Fibroblast of lung (primary cell): ENCODE data around the gene ZMAT3.

ENCODE experiments used
- EZH2 ChIP-seq: IDR thresholded peaks from 2 replicates; pipeline ENCODE4 v1.5.1; 2012; ENCODE audit warnings: low read length, control low read depth, mild to moderate bottlenecking; ENCODE audit errors: missing control alignments
- TF ChIP-seq, protein P1 (sequence below), 2 donors: IDR thresholded peaks in 1 of 2; conservative IDR thresholded peaks in 1 of 2; 1 replicate in 1 of 2; 2 replicates in 1 of 2; pipeline ENCODE4 v1.5.1; 2011 to 2012; ENCODE audit warnings: low read length in 2 of 2, control low read depth in 1 of 2, inconsistent platforms in 1 of 2, low read depth in 1 of 2, mild to moderate bottlenecking in 1 of 2

DNA sequence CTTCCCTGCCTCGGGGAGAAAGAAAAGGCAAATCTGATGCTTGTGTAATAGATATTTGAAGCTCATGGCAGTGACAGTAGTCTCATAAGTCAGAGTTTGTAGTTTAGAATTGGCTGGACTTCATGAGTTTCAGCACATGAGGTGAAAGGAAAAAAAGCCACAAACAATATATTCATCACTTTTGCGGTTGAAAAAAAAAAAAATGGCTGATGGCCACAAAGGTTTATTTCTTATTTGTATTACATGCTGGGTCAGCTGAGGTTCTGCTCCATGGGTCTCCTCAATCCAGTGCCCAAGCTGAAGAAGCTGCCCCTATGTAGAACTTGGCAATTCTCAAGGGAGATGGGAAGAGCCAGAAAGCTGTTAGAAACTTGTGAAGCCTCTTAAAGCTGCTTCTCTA lies 2.2 kb upstream of the ZMAT3 start:
- TF ChIP-seq, protein P1, sequence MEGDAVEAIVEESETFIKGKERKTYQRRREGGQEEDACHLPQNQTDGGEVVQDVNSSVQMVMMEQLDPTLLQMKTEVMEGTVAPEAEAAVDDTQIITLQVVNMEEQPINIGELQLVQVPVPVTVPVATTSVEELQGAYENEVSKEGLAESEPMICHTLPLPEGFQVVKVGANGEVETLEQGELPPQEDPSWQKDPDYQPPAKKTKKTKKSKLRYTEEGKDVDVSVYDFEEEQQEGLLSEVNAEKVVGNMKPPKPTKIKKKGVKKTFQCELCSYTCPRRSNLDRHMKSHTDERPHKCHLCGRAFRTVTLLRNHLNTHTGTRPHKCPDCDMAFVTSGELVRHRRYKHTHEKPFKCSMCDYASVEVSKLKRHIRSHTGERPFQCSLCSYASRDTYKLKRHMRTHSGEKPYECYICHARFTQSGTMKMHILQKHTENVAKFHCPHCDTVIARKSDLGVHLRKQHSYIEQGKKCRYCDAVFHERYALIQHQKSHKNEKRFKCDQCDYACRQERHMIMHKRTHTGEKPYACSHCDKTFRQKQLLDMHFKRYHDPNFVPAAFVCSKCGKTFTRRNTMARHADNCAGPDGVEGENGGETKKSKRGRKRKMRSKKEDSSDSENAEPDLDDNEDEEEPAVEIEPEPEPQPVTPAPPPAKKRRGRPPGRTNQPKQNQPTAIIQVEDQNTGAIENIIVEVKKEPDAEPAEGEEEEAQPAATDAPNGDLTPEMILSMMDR (conservative IDR thresholded peaks at IDR 0.05 in 1 of 2, IDR thresholded peaks at IDR 0.05 in 1 of 2; ENCODE audit: low read depth in 1 of 2, low read length in 2 of 2): no peak
- no peak for TF ChIP-seq EZH2
